Measurements from ENCODE around the gene MTNR1A. TPM values are rescaled to one million over a fixed set of nuclear protein-coding genes. Genes with fewer than 3 reads are reported as not detected.

The MTNR1A gene
- total RNA-seq = 1.6 TPM

DNA sequence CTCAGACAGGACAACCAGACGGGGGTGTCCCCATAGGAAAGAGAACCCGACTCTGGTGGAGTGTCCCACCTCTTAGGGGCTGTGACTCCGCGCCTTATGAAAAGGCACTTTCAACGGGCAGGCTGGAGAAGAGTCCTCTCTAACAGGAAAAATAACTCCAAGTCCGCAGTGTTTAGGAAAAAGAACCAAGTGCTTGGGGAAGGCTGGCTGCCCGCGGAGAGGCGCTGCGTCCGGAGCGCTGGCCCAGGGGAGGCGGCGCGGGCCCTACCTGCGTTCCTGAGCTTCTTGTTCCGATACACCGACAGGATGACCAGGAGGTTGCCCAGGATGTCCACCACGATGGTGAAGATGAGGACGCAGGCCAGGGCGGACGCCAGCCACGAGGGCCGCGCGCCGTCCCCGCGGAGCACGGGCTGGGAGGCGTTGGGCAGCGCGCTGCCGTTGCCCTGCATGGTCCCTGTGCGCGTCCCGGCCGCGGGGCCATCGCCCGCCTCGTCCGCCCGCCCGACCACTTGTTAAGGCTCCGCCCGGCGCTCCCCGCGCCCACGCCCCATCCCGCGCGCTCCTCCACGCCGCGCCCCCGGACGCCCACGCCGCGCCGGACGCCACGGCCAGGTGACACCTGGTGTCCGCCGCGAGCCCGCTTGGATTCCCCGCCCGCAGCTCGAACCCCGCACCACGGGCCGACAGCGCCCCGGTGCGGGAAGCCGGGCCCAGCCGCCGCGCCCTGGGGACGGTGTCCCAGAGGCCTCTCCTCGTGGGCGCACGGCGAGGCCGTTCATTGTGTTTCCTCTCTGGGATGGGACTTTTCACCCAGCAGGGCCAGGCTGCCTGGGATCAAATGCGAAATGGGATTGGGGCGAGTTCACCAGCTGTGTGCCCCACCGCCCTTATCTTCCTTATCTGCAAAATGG lies at the start of gene MTNR1A:
TSS of gene MTNR1A (minus strand) at position 654 of the 914 bp plus-strand sequence. CDS start at position 452, 202 bp downstream.

Other genes starting within 250 kb of the MTNR1A start
- 179 TPM for gene FAT1, start 168.3 kb upstream of the MTNR1A start, total RNA-seq

Data from camera-type eye (tissue), 1 donor.